Effector CD4-positive, alpha-beta T cell (primary cell): ENCODE results near the gene TRIM15. TPM values are rescaled to one million over a fixed set of nuclear protein-coding genes. Genes with fewer than 3 reads are reported as not detected.
"Not testable (repeated sequence)": the region's sequence is repeated elsewhere in the genome, so short reads cannot be mapped to it uniquely, and the experiment has no call there.

Experiments used
- DNase-seq: peaks from one replicate; pipeline ENCODE4 v3.0.0-alpha.2; 2020
- total RNA-seq: gene quantifications from one replicate; lab custom pipeline; 2026; lab: John Stamatoyannopoulos, UW

The TRIM15 gene
- total RNA-seq: not detected

DNA sequence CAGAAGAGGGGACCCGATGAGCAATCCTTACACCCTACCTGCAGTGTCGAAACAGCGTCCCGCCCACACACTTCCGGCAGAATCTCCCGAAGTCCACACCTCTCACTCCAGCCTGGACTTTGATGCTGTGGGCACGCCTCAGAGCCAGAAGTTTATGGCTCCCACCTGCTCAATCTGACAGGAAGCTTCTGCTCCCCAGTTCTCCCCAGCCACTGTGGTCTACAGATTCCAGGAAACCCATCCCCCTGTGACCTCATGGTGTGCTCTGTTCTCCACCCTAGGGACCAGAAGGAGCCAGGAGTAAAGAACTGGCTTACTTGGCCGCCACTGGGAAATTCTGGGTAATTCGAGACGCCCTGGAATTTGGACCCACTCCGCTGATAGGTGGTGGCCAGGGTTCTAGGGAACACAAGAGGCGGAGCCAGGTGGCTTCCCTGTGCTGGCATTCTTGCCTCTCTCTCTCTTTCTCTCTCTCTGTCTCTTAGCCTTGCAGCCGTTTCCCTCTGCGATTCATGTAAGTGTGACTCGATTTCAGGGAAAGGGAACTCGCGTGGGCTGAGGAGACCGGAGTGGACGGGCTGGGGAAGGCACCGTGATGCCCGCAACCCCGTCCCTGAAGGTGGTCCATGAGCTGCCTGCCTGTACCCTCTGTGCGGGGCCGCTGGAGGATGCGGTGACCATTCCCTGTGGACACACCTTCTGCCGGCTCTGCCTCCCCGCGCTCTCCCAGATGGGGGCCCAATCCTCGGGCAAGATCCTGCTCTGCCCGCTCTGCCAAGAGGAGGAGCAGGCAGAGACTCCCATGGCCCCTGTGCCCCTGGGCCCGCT lies at the start of gene TRIM15:
Gene TRIM15 (plus strand): TSS at position 457 of the 828 bp plus-strand sequence. CDS start 139 bp downstream, at position 596.
- DNase-seq: no peak

DNA sequence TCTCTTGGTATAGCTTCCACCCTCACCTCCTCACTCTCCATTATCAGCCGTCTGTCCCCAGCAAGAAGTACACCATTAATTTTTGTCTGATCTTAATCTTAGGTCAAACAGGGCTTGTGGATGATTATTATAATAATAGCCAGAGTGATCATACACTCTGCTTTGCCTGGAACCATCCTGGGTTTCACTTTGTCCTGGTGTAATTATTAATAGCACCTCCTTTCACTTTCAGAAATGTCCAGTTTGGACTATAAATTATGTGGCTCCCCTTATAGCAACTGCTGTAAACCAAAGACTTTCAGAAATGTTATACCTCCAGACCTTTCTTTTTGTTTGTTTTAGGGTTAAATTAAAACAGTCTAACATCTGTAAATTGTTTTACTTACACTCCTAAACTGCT lies 49.5 kb upstream of the TRIM15 start:
- DNase-seq: no peak

DNA sequence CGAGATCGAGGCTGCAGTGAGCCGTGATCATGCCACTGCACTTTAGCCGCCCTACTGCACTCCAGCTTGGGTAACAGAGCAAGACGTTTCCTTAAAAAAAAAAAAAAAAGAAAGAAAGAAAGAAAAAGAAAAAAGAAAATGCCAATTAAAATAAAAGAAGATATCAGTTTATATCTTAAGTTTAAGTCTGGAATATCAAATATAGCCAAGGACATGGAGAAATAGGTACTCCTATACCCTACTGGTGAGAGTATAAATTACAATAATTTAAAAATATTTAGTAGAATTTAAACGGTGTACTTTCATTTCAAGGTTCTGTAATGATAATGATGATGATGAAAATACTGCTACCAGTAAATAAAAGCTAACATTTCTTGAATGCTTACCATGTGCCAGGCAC lies 46.6 kb upstream of the TRIM15 start:
- DNase-seq: no peak

DNA sequence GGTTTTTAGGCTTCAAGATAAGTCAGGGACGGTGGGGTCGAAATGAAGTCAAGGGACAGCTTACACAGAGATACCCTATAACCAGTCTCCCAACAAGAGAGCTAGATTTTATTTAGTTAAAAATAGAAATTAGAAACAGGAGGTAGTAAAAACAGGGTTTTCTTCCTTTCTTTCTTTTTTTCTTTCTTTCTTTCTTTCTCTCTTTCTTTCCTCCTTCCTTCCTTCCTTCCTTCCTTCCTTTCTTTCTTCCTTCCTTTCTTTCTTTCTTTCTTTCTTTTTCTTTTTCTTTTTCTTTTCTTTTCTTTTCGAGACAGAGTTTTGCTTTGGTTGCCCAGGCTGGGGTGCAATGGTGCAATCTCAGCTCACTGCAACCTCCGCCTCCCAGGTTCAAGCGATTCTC lies 44.7 kb upstream of the TRIM15 start:
- not testable (repeated sequence) for DNase-seq

DNA sequence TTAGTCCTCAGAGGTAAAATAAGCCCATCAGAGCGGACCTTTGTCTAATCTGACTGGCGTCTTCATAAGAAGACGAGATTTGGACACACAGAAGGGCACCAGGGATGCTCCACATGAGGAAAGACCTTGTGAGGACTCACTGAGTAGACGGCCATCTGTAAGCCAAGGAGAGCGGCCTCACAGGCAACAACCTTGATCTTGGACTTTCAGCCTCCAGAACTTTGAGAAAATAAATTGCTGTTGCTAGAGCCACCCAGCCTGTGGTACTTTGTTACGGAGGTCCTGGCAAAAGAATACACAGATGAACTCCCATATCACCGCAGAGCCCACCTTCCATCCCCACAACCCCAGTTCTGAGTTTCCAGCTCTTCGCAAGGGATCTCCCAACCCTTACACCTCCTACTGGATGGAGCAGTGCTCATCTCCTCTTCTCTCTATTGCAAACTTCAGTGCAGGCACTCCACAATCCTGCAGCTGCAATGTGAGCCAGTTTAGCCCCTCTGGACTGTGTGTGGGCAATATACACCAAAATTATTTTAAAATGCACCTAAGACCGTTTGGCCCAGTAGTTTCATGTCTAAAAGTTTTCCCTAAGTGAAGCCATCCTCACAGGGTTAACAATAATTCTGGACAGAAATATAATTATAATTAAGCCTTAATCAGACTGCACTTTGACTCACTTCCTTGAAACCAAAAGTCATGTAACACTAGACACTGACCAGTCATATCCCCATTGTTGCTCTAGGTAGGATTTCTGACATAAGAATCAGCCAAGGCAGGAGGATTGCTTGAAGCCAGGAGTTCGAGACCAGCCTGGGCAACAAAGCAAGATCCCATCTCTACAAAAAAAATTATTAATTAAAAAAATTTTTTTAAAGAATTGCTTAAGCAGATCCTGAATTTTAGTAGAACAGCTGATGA lies 41.6 kb upstream of the TRIM15 start:
- no peak for DNase-seq

DNA sequence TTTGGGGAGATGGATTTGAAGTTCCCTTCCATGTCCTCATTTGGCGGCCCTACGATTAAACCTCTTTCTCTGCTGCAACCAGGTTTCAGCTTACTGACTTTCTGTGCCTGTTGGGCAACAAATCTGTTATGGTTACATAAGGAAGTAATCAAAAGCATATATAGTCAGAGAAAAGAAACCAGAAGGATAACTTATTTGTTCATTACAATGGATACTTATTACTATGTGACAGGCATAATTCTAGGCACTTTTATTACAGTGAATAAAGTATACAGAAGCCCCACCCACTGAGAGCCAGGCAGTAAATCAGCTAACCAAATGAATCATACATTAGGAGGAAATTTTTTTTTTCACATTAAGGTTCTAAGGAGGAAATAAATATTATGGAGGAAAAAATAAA lies 40.8 kb upstream of the TRIM15 start:
- no peak for DNase-seq

DNA sequence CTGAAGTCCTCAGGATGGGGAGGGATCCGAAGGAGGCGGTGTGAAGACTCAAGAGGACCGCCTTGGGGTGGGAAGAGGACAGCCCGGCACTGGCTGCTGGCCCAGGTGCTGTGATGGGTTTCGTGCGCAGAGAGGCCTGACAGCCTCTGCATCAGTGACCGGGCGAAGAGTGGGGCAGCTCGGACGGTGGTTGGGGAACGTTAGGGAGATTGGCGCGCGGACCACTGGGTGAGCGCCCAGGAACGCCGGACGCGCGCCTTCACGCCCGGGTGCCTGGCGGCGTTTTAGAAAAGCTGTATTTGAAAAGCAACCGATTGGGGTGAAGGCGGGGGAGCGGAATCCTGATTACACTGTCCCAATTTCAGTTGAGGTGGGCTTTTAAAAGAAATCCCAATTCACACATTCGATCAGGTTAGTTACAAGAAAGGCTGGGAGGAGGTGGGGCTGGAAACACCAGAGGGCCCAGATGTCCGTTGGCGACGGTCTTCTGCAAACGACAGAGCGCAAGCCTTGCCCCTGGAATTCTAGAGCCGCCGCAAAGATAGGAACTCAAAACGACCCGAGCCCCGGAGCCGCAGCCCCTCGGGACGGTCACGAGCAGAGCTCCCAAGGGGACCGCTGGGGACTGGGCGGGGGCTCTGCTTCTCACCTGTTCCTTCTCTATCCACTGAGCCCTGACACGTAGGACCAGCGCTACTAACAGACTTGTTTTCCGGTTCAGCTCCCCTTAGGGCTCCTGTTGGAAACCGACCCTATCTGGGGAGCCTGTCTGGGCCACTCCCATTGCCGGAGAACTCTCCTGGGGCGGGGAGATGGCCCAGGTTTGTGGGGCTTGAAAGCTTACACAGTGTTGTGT lies 35.9 kb upstream of the TRIM15 start:
- DNase-seq: no peak

DNA sequence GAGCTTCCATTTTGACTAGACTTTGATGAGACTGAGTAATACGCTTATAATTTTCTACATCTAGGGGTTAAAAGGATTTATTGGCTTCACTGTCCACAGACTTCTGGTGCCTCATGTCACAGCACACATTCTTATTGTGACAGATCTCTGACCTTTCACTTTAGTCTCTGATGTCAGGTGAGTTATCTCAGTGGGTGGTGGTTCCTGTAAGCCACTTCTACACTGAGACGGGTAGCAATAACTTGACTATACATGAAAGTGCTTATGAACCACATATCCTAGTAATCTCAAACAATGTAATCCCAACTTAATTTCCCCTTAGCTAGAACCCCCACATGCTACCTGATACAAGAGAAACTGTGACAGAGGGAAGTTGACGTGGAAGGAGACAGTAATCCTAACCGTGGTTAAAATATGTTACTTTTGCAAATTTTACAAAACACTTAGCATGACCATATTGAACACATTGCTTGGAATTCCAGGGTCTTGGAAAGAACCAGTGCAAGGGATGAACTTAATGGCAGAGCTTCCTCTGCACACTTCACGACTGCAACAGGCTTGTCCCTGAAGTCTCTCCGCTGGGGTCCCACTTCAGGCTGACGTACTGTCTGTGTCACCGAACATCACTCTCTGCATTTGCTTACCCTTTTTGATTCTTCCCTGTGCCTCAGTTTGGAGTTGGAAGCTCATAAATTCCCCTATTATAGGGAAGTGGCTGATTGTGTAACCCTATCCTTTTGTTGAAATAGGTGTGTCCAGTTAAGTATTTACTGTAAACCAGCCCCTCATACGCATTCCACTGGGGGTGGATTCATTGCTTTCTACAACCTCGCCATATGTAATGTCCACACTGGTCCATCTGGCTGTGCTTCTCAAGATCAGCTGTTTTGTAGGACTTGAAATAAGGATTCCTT lies 33.8 kb upstream of the TRIM15 start:
- no peak for DNase-seq

DNA sequence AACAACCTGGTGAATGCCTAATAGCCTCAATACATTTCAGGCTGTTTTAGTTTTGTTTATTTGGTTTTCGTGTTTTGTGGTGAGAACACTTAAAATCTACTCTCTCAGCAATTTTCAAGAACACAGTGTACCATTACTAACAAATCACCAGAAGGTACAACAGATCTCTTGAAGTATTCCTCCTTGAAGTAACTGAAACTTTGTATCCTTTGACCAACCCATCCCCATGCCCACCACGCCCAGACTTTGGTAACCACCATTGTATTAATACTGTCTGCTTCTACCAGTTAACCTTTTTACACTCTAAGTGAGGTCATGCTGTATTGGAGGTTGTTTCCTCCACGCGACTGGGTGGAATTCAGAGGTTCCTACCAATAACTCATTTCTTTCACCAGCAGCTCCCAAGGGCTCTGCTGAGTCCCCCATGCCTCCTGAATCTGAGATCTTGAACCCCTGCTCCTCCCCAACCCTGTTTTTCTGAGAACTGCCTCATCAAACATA lies 33.1 kb upstream of the TRIM15 start:
- no peak for DNase-seq

DNA sequence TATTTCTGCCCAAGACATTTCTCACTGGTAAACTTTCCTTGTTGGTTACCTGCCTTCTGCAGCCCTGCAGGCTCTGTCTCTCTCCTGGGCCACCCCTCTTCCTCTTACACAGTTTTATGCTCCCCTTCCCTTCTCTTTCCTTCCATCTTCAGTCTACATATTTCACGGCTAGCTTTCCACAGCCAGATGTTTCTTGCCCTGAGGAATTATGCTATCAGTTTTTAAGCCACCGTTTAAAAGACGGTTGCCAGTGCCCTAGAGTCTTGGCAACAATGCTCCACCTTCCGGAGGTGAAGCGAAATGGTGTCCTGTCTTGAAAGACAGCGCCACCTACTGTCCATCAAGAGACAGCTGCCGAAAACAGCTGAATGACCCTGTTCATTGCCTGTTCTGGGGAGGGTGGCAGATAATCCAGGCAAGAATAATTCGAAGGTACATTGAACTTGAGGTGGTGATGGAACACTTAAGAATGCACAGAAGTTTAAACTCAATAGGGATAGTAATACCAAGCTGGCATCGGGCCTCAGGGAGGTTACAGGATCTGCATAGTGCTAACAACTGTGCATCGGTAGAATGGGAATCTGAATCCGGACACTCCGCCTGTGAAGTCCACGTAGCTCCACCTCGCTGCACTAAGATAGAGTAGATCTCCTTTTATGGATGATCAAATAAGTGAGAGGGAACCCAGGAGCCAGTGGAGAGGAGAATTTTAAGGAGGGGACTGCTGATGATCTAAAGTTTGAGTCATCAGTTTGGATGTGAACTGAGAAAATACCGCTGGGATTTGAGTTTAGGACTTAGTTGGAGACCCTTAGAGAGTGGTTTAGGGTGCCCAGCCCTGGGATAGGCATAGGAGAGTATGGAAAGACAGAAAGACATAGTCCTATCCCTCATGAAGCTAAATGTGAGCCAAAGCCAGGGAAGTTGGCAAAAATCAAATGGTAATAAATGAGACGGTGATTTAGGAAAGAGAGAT lies 32.2 kb upstream of the TRIM15 start:
- peak; percentile 68 for DNase-seq

DNA sequence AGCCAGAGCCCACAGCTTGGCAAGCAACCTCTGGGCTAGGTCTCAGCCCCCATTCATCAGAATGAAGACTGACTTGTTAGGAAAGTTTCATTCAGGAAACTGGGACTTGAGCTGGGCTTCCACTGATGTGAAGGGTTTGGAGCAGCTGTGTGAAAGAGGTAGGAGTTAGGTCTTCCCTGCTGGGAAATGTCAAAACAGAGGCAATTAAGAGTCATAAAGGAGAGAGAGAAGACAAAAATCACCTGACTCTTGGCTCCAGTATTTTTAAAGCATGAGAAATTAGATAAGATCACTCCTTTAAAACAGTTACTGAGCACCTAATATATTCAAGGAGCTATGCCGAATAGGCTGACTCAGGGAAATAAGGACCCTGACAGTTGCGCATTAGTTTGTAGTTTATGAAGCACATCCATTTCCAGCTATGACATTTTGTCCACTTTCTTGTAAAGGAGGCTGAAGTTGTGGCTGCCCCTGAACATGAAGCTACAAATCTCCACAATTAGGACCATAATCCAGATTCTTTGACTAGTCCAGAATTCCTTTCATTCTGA lies 31.3 kb upstream of the TRIM15 start:
- DNase-seq: no peak

DNA sequence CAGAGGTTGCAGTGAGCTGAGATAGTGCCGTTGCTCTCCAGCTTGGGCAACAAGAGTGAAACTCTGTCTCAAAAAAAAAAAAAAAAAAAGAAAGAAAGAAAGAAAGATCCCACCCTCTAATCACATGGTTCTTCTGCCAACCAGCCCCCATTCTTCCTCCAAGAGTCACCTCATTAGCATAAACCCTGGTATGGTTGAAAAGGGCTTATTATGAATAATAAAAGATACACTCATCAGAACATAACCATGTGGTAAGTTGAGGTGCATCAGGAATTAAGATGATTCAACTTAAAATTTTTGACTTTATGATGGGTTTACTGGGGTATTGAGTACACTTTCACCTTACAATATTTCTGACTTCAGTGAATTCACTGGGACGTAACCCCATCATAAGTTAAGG lies 28.2 kb upstream of the TRIM15 start:
- no peak for DNase-seq

DNA sequence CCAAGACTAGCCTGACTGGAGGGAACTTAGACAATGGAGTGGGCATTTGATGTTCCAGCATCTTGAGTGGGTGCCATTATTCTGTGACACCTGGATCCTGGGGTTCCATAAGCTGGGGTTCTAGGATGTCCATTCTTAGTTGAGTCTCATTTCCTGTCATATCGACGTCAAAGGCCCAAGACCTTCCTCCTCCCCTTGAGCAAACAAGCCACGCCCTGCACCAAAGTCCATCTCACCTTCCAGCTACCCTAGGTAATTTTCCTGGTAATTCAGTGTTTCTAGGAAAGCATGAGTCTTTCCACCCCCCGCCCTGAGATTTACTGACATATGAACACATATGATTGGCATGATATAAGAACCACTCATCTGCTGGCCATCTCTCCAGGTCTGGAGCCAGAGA lies 27.6 kb upstream of the TRIM15 start, which contains the start of gene TRIM40:
Gene TRIM40 (plus strand): TSS at position 384 of the 400 bp plus-strand sequence. CDS start 897 bp downstream, outside the sequence.
- no peak for DNase-seq

DNA sequence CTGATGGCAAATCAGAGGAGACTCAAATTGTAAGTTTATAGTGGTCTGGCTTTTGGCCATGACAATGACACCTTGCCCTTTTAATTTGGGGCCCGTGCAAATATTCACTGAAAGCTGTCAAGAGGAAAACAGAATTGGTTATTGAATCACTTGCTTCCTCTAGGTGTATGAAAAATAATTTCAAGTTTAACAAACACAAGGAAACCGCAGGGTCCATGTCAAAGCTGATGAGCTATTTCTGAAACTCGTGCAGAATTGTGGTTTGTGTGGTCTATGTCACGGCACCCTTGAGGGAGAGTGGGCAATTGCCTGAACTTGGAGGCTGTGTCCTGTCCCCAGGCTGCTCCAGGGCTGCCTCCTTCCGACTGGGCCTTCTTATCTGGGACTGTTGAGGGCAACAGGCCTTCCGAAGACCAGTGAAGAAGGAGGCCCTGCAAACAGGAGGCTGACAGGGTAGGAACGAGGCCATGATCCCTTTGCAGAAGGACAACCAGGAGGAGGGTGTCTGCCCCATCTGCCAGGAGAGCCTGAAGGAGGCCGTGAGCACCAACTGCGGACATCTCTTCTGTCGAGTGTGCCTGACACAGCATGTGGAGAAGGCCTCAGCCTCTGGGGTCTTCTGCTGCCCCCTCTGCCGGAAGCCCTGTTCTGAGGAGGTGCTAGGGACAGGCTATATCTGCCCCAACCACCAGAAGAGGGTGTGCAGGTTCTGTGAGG lies 26.6 kb upstream of the TRIM15 start:
- no peak for DNase-seq

DNA sequence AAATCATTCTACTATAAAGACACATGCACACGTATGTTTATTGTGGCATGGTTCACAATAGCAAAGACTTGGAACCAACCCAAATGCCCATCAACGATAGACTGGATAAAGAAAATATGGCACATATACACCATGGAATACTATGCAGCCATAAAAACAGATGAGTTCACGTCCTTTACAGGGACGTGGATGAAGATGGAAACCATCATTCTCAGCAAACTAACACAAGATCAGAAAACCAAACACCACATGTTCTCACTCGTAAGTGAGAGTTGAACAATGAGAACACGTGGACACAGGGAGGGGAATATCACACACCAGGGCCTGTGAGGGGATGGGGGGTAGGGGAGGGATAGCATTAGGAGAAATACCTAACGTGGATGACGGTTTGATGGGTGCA lies 23.1 kb upstream of the TRIM15 start:
- not testable (repeated sequence) for DNase-seq

DNA sequence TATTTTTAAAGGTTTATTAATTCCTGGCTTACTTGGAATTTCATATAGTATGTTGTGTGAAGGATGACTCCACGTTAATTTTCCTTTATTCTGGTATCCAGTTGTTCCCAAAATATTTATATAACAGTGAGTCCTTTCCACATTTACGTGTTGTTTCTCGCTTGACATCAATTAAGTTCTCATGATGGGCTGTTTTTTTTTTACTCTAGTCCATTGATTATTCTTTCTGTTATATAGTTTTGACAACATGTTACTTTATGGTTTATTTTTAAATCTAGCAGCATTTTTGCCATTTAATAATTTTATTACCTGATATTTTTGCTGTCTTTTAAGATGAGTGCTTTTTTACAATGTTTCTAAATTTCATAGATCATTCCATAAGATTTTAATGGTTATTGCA lies 20.7 kb upstream of the TRIM15 start:
- DNase-seq: no peak

DNA sequence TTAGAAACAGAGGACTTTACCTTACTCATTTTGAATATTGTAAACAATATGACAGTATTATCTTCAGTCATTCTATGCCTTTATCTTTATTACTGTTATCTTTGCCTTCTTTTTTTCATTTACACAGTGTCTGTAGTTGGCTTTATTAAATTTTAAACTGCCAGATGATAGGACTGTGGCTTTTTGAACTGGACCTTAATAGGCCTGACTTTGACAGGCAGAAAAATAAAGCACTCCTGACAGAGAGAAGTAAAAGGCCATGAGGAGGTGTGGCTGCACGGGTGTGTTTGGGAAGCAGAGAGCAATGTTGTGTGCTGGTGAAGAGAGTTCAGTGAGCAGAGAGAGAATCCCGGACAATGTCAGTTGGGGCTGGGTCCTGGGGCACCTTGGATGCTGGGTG lies 19.6 kb upstream of the TRIM15 start:
- no peak for DNase-seq

DNA sequence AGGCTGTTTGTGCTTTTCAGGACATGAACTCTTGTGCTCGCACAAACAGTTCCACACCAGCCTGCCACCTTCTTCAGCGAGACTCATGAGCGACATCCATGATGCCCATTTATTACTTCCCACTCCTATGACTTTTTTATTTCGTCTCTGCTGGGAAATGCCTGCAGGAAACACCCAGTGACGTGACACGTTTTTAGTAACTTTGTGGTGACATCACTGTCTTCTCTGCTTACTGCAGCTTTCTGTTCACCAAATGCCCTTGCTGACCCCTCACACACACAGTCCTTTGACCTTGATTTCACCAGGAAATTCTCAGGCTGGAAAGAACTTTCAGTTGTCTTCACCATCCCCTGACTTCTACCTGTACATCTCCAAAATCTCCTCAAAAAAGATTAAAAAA lies 18.5 kb upstream of the TRIM15 start:
- DNase-seq: no peak

DNA sequence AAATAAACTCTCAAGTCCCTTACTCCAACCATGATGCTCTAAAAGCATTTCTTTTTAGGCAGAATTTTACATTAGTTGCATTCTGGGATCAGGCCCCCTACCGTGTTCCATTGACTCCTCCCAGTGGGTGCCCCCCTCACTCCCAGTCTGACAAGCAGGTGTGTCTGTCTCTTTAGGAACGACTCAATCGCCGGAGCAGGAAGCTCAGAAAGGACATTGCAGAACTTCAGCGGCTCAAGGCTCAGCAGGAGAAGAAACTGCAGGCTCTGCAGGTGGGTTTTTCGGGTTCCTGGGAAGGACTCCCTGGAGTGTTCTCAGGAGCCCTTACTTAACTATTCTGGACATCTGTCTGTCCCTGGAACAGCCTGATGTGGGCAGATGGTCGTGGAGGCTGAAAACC lies 17.5 kb upstream of the TRIM15 start:
- no peak for DNase-seq
